ENCODE data around the gene UACA.

The UACA gene

GRCh38 chr15:70761931-70762468 lies 1.4 kb downstream of the UACA start:
- no peak for TF ChIP-seq CTCF (conservative IDR thresholded peaks at IDR 0.05; ENCODE audit: low read length)
- no peak for DNase-seq (ENCODE audit: low read depth)
- H3K4me3 ChIP-seq (ENCODE audit: low read length), result peak overlapping the region; percentile 86

GRCh38 chr15:70761046-70761445 lies 2.3 kb downstream of the UACA start:
- DNase-seq (ENCODE audit: low read depth), result no peak
- H3K4me3 ChIP-seq (ENCODE audit: low read length), result no peak overlapping the region; the same call in 1 of the 2 replicates
- no peak for TF ChIP-seq CTCF (conservative IDR thresholded peaks at IDR 0.05; ENCODE audit: low read length)

GRCh38 chr15:70758790-70759462 lies 4.4 kb downstream of the UACA start:
- H3K4me3 ChIP-seq (ENCODE audit: low read length), result no peak overlapping the region
- TF ChIP-seq CTCF (conservative IDR thresholded peaks at IDR 0.05; ENCODE audit: low read length), result no peak
- no peak for DNase-seq (ENCODE audit: low read depth)

- no peak for TF ChIP-seq CTCF (conservative IDR thresholded peaks at IDR 0.05; ENCODE audit: low read length)
These were observed 5.7 kb downstream of the UACA start for GRCh38 chr15:70757627-70758026.

GRCh38 chr15:70754862-70755261 lies 8.5 kb downstream of the UACA start:
- TF ChIP-seq CTCF (conservative IDR thresholded peaks at IDR 0.05; ENCODE audit: low read length), result 0 out of 2 replicates have a peak, but pooled peaks have one; percentile 0
- DNase-seq (ENCODE audit: low read depth), result no peak
- H3K4me3 ChIP-seq (ENCODE audit: low read length), result no peak overlapping the region

More at GRCh38 chr15:70757627-70758026, 5.7 kb downstream of the UACA start:
- no peak for DNase-seq (ENCODE audit: low read depth)
- no peak overlapping the region for H3K4me3 ChIP-seq (ENCODE audit: low read length)

GRCh38 chr15:70753101-70753829 lies 10.1 kb downstream of the UACA start:
- TF ChIP-seq CTCF (conservative IDR thresholded peaks at IDR 0.05; ENCODE audit: low read length), result no peak
- H3K4me3 ChIP-seq (ENCODE audit: low read length), result no peak overlapping the region

More at GRCh38 chr15:70753101-70753829, 10.1 kb downstream of the UACA start:
- DNase-seq (ENCODE audit: low read depth), result peak; percentile 35

Data from AG10803 (cell line).